B cell (primary cell): ENCODE results near the gene CRAT. TPM values are rescaled to one million over a fixed set of nuclear protein-coding genes. Genes with fewer than 3 reads are reported as not detected.

Experiments used
- ATAC-seq: fragments of 200-7000 bp; cut with Tn5 transposase; one replicate; pipeline ENCODE4 v1.10.0; 2021; ENCODE audit warnings: low read depth, mild to moderate bottlenecking, moderate number of reproducible peaks, moderate library complexity
- CTCF ChIA-PET: fragments of 350-600 bp; sonication (Branson Sonifier 250); formaldehyde crosslinking; loops from one replicate; lab custom pipeline; 2021; ENCODE audit warnings: antibody characterized with exemption, inconsistent platforms; lab: Charles Lee
- POLR2A ChIA-PET: fragments of 350-600 bp; sonication (Branson Sonifier 250); formaldehyde crosslinking; loops from one replicate; lab custom pipeline; 2021; ENCODE audit warnings: antibody characterized with exemption; lab: Charles Lee
- DNase-seq: peaks from one replicate; pipeline ENCODE4 v3.0.0; 2013
- H2AFZ ChIP-seq: 2 replicates; pipeline ENCODE4 v1.6.1; 2012; ENCODE audit warnings: mild to moderate bottlenecking, low read depth, low read length; ENCODE audit not compliant: insufficient read depth, poor library complexity, severe bottlenecking
- H3K27ac ChIP-seq, 2 donors: 1 replicate in 1 of 2; 2 replicates in 1 of 2; pipeline ENCODE4 v1.5.1; 2012 to 2013; ENCODE audit warnings: low read length in 2 of 2, mild to moderate bottlenecking in 2 of 2, moderate library complexity in 1 of 2
- H3K27me3 ChIP-seq, 4 experiments: fragments of 200-600 bp in 1 of 4; sonication (generic) in 1 of 4; replicated peaks in 1 of 4; 1 replicate in 2 of 4; 2 replicates in 2 of 4; pipeline versions ENCODE4 v1.6.1 to v1.7.0; 2013 to 2016; ENCODE audit warnings: low read length in 3 of 4, mild to moderate bottlenecking in 2 of 4, mixed read lengths in 1 of 4, moderate library complexity in 1 of 4; ENCODE audit not compliant: insufficient read depth in 4 of 4, control insufficient read depth in 3 of 4; ENCODE audit errors: control extremely low read depth in 1 of 4
- H3K36me3 ChIP-seq, 2 experiments: replicated peaks in 1 of 2; 1 replicate in 1 of 2; 2 replicates in 1 of 2; pipeline versions ENCODE4 v1.6.1 to v1.7.1; 2013; ENCODE audit warnings: low read length in 1 of 2; ENCODE audit not compliant: insufficient read depth in 2 of 2, control insufficient read depth in 1 of 2; ENCODE audit errors: control extremely low read depth in 1 of 2, extremely low read depth in 1 of 2
- H3K4me1 ChIP-seq, 2 donors: fragments of 200-600 bp in 1 of 2; sonication (generic) in 1 of 2; 1 replicate in 1 of 2; 2 replicates in 1 of 2; pipeline versions ENCODE4 v1.5.1 to v1.6.1; 2013 to 2017; ENCODE audit warnings: low read length in 2 of 2; ENCODE audit not compliant: control insufficient read depth in 2 of 2, insufficient read depth in 2 of 2
- H3K4me2 ChIP-seq: replicated peaks from 2 replicates; pipeline ENCODE3; 2012; ENCODE audit warnings: mild to moderate bottlenecking, low read depth, low read length; ENCODE audit not compliant: poor library complexity, severe bottlenecking
- H3K4me3 ChIP-seq, 5 experiments: fragments of 200-600 bp in 1 of 5; sonication (generic) in 1 of 5; 1 replicate in 3 of 5; 2 replicates in 2 of 5; pipeline versions ENCODE4 v1.5.1 to v1.7.0; 2011 to 2016; ENCODE audit warnings: low read length in 4 of 5, mild to moderate bottlenecking in 4 of 5, low read depth in 2 of 5, control low read depth in 1 of 5, moderate library complexity in 1 of 5; ENCODE audit not compliant: insufficient read depth in 1 of 5; ENCODE audit errors: control extremely low read depth in 1 of 5, extremely low read depth in 1 of 5
- H3K79me2 ChIP-seq: fragments of 200-600 bp; sonication (generic); one replicate; pipeline ENCODE4 v1.6.0; 2016; ENCODE audit warnings: low read length; ENCODE audit not compliant: control insufficient read depth, insufficient read depth
- H3K9ac ChIP-seq: fragments of 200-600 bp; sonication (generic); 2 replicates; pipeline ENCODE4 v1.6.1; 2017; ENCODE audit warnings: mild to moderate bottlenecking, low read length, moderate library complexity
- H3K9me3 ChIP-seq, 3 donors: one replicate each; pipeline versions ENCODE4 v1.6.1 to v1.7.1; 2013; ENCODE audit warnings: low read length in 2 of 3; ENCODE audit not compliant: control insufficient read depth in 2 of 3, insufficient read depth in 1 of 3; ENCODE audit errors: control extremely low read depth in 1 of 3
- H4K20me1 ChIP-seq: 2 replicates; pipeline ENCODE4 v1.6.0; 2012; ENCODE audit warnings: mild to moderate bottlenecking, low read length; ENCODE audit not compliant: insufficient read depth, control insufficient read depth, poor library complexity, severe bottlenecking
- H3K27ac Mint-ChIP-seq: one replicate; pipeline ENCODE4 v1.8.0; 2021; ENCODE audit warnings: mixed read lengths
- H3K27me3 Mint-ChIP-seq: one replicate; pipeline ENCODE4 v1.8.0; 2021; ENCODE audit warnings: mixed read lengths
- H3K4me1 Mint-ChIP-seq: one replicate; pipeline ENCODE4 v1.8.0; 2021; ENCODE audit warnings: mixed read lengths
- H3K4me3 Mint-ChIP-seq: one replicate; pipeline ENCODE4 v1.8.0; 2021; ENCODE audit warnings: mixed read lengths
- H3K9me3 Mint-ChIP-seq: one replicate; pipeline ENCODE4 v1.8.0; 2022; ENCODE audit warnings: mixed read lengths; ENCODE audit not compliant: insufficient read depth
- EZH2 ChIP-seq: IDR thresholded peaks from 2 replicates; pipeline ENCODE4 v1.6.1; 2012; ENCODE audit warnings: borderline replicate concordance, low read depth, mild to moderate bottlenecking, moderate library complexity, low read length; ENCODE audit not compliant: insufficient read depth, poor library complexity, severe bottlenecking
- WGBS: methylation state at CpG from one replicate; pipeline ENCODE4 v1.1.5; 2013; ENCODE audit warnings: missing lambda C conversion rate; ENCODE audit not compliant: insufficient coverage; 5-methylcytosine and 5-hydroxymethylcytosine counted together
- intact Hi-C: fragments of 100-400 bp; cut with micrococcal nuclease; formaldehyde crosslinking; loops from one replicate; pipeline ENCODE4 v1.10.0; 2022
- polyA plus RNA-seq: library from polyadenylated mRNA; depleted of rRNA; stranded (reverse); fragments of >200 nt; gene quantifications from 2 replicates; pipeline ENCODE4 v1.2.3, GENCODE V29; 2012
- total RNA-seq, 2 donors: library from RNA; stranded (reverse); fragments of 120-200 nt in 1 of 2; gene quantifications; 1 replicate in 1 of 2; 2 replicates in 1 of 2; pipeline versions ENCODE4 v1.2.3 to v1.2.4, GENCODE V29; 2013 to 2022
- TF ChIP-seq, protein P1 (sequence below): fragments of 200-600 bp; IDR thresholded peaks from one replicate; pipeline ENCODE4 v1.8.0; 2022; ENCODE audit warnings: antibody characterized with exemption, mild to moderate bottlenecking

CRAT gene
- total and polyA plus RNA-seq, 2 donors (not counting 1 experiment from before 2014, with no cell fraction given): 8.0 to 14.1 TPM

DNA sequence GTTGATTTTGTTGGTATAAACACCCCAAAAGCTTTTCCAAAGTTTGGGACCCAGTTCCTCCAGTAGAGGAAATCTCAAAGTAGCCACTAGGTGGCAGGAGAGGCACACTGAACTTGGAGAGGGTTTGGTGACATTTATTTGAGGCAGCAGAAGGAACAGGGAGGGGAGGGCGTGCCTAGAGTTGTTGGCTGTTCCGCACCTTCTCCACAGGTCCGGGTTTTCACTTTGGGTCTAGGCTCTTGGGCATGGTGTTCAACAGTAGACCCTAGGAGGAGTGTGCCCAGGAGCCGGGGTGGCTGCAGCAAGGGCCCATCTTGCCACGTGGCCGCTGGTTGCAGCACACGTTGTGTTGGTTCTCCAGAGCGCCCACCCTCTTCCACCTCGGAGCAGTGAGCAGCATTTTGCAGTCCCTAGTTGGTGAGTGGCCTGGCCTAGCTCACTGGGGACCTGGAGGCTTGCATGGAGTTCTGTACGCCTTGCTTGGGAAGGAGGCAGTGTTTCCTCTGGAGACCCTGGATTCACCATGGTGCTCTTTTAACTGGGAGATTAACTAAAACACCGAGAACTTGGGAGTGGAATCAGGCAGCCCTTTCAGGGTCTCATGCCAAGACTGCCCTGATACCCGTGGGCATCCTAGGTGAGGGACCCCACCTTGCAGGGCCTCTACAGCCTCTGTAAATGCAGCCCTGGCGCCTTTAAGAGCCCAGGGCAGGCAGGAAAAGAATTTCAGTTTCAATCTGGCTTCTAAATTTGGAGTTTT lies 28.8 kb upstream of the CRAT start:
- Histone ChIP-seq H3K9me3 (no peaks in the 10 kb centered on the region), H3K9ac (peak overlapping the region; percentile 66), H2AFZ (peak overlapping the region; percentile 79), H3K27ac (peak overlapping the region; percentile 97 to 100), H3K79me2 (peaks cover 29% of the 10 kb centered on the region), H3K4me3 (peak overlapping the region; percentile 43 to 64 (median 57)), H3K4me1 (peaks cover 43 to 50% of the 10 kb centered on the region in 2 donors), H3K27me3 (no peaks in the 10 kb centered on the region), H3K36me3 (peaks cover 0 to 51% of the 10 kb centered on the region in 2 experiments), H3K4me2 (peak overlapping the region; percentile 94), H4K20me1 (peaks cover 8% of the 10 kb centered on the region)
- WGBS: 18% methylated on average over 11 of the region's 13 CpGs
- Mint-ChIP-seq H3K9me3 (no peaks in the 10 kb centered on the region), H3K27me3 (no peaks in the 10 kb centered on the region), H3K4me3 (peak overlapping the region; percentile 90), H3K27ac (peak overlapping the region; percentile 94), H3K4me1 (peaks cover 47% of the 10 kb centered on the region)
- DNase-seq: peak; percentile 88
- CTCF ChIA-PET: interaction anchor here (0.5 to 18.9 kb wide), 40 partner anchors 9 to 989 kb away, joined by 3 to 382 read pairs (median 4); partner anchors contain the start of genes C9orf50, CRAT, IER5L and NTMT1
- TF ChIP-seq, protein P1, sequence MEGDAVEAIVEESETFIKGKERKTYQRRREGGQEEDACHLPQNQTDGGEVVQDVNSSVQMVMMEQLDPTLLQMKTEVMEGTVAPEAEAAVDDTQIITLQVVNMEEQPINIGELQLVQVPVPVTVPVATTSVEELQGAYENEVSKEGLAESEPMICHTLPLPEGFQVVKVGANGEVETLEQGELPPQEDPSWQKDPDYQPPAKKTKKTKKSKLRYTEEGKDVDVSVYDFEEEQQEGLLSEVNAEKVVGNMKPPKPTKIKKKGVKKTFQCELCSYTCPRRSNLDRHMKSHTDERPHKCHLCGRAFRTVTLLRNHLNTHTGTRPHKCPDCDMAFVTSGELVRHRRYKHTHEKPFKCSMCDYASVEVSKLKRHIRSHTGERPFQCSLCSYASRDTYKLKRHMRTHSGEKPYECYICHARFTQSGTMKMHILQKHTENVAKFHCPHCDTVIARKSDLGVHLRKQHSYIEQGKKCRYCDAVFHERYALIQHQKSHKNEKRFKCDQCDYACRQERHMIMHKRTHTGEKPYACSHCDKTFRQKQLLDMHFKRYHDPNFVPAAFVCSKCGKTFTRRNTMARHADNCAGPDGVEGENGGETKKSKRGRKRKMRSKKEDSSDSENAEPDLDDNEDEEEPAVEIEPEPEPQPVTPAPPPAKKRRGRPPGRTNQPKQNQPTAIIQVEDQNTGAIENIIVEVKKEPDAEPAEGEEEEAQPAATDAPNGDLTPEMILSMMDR: peak; percentile 94
- TF ChIP-seq EZH2: no peak
- peak; percentile 41 for ATAC-seq
- intact Hi-C loops: loop anchor here (1.0 to 2.0 kb wide), 4 partner anchors 39 to 503 kb away; partner anchors contain the start of genes ASB6, DOLPP1 and IER5L
- POLR2A ChIA-PET: interaction anchor here (0.5 to 2.6 kb wide), 13 partner anchors 26 to 768 kb away, joined by 3 to 22 read pairs (median 6); partner anchors contain the start of genes CRAT, IER5L, NTMT1 and PTPA
